ENCODE measurements around the gene CCT3.
"Not testable (repeated sequence)": the region's sequence is repeated elsewhere in the genome, so short reads cannot be mapped to it uniquely, and the experiment has no call there.

Gene CCT3

DNA sequence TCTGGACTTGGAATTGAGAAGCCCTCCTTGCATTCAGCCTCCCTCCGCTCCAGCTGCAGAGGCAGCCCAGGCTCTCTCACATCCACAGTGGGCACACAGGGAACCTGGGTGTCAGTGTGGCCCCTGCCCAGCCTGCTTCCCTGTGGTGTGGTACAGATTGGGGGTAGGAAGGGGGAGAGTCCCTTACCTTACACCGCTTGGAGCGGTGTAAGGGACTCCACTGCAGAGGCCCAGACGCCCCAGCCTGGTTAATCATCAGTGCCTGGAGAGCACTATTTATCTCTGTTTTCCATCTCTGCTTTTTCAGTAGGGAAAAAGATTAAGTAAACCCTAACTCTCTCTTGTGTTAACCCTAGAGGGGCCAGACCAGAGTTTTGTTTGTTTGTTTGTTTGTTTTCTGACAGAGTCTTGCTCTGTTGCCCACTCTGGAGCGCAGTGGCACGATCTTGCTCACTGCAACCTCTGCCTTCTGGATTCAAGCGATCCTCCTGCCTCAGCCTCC, 30.1 kb upstream of the CCT3 start:
- DNase-seq = no peak

DNA sequence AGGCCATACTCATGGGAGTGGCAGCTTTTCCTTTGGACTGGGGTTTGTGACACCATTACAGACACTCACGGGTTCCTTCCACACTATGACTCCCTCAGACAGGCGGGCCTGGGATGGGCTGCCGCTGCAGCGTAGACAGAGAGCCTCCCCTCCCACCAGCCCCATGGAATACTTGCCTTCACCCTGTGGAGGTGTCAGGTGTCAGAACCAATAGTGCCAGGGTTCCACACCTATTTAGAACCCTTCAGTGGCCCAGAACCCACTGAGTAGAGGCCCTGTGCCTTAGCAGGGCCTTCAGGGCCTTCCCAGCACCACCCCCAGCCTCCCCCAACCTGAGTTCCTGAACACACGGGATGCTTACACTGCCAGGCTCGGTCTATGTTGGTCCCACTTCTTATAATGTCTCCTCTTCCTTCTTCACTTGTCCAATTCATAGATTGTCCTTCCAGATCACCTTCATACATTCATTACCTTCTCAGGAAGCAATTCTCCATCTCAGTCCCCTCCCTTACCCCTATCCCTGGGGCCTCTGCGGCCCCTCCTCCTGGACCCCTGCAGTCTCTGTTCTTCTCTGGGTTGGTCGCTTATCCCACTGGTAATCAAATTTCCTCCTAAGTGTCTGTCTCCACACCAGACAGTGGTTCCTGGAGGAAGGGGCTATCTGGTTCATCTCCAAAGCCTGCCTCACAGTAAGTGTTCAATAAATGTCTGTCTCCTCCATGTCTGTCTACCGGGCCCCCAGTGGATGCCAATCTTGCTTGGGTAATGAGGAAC, 29.5 kb upstream of the CCT3 start:
- no peak for DNase-seq

DNA sequence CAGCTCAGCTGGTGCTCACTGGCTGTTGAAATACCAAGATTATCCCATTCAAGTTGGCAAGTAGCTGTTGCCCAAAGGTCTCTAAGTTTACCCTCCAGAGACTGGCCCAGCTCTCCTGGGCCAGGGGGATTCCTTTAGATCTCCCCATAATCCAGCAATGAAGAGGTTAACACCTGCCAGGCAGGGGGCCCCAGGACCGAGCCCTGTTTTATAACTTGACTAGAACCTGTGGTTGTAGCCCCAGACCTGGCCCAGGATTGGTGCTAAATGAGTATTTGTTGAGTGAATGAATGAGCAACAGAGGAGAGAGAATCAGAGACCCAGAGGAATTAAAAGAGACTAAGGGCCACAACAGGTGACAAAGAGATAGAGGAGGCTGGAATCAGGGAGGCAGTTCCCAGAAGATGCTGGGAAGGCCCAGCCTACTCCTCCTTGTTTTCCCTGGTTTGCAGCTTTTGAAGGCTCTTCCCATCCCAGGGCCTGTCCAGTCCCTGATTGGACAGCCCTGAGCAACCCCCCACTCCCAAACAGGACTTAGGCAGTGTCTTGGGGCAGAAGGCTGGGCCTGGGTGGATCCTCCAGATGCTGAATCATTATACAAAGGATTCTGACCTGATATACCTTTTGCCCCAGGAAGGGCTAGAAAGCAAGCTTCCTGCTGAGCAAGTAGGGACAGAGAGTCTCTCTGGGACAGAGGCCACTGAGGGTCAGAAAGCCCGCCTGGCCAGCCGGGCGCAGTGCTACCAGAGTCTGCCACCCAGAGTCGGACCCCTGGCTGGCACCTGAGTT, 28.5 kb upstream of the CCT3 start:
- DNase-seq = no peak

DNA sequence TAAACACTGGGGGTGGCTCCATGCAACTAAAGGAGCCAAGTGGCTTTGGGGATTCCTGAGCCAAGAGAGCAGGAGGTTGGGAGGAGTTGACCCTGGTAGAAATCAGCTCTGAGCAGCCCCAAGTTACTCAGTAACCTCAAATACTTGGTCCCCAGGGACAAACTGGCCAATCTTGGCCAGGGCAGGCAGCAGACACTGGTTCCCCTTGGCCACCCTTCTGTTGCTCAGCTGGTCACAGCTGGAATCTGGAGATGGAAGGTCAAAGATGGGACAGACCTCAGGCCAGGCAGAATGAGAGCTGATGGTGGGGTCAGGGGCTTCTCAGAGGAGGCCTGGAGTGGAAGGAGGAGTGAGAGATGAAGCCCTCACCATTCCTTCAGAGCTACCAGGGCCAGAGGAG, 27.7 kb upstream of the CCT3 start:
- no peak for DNase-seq

DNA sequence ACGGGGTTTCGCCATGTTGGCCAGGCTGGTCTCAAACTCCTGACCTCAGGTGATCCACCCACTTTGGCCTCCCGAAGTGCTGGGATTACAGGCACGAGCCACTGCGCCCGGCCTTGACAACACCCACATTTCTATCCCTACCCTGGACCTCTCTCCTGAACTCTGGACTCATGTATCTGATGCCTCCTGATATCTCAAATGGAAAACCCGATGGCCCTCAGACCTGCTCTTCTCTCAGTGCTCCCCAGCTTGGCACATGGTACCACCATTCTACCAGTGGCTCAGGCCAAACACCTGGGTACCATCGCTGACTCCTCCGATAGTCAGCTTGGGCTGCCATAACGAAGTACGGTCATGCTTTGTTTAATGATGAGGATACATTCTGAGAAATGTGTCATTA, 22.4 kb upstream of the CCT3 start:
- no peak for DNase-seq

DNA sequence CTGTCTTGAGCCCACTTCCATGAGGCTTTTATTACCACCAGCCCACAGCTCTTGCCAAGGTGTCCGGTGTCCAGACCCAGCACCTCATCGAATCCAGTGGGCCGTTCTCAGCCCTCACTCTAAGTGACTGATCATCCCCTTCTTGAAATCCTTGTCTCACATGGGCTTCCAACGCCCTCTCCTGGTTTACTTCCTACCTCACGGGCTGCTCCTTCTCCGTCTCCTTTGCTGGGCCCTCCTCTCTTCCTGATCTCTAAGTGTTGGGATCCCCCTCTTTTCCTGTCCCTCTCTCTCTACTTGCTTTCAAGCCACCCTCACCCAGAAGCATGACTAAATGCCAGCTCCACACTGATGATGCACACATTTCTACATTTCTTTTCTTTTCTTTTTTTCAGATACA, 21.9 kb upstream of the CCT3 start:
- no peak for DNase-seq

DNA sequence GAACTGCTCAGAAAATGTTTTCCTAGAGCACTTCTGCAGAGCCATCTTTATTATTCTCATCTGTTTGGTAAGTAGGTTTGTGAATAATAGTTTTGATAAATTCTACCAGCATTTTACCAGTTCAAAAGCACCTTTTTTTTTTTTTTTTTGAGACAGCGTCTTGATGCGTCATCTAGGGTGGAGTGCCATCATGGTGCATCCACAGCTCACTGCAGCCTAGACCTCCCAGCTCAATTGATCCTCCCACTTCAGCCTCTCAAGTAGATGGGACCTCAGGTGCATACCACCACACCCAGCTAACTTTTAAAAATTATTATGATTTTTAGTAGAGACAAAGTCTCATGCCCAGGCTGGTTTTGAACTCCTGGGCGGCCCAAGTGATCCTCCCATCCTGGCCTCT, 21.2 kb upstream of the CCT3 start:
- DNase-seq = no peak

DNA sequence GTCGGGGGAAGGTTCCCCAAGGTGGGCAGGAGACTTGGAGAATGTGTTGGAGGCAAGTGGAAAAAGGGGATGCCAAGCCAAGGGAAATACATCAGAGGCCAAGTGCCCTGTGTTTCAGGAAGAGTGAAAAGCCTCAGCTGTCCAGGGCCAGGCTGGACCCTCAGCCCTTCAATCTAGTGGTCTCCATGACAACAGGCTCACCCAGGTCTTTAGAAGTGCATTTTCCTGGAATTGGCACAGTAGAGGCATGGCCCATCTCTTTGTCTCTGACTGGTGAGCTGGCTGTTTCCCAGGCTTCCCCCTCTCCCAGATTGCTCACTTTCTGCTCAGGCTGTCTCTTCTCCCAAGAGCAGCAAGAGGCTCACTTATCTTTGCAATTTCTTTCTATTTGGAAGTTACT, 20.5 kb upstream of the CCT3 start:
- DNase-seq = no peak

DNA sequence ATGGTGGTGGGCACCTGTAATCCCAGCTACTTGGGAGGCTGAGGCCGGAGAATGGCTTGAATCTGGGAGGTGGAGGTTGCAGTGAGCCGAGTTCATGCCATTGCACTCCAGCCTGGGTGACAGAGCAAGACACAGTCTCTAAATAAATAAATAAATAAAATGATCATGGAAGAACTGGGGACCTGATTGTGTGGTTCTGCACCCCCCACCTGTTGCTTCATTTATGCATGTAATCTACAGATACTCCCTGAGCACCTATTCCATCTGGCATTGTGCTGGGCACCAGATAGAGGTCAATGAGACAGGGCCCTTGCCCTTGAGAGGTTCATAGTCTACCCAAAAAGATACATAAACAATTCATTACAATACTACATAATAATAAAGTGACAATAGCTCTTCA, 19.9 kb upstream of the CCT3 start:
- no peak for DNase-seq

DNA sequence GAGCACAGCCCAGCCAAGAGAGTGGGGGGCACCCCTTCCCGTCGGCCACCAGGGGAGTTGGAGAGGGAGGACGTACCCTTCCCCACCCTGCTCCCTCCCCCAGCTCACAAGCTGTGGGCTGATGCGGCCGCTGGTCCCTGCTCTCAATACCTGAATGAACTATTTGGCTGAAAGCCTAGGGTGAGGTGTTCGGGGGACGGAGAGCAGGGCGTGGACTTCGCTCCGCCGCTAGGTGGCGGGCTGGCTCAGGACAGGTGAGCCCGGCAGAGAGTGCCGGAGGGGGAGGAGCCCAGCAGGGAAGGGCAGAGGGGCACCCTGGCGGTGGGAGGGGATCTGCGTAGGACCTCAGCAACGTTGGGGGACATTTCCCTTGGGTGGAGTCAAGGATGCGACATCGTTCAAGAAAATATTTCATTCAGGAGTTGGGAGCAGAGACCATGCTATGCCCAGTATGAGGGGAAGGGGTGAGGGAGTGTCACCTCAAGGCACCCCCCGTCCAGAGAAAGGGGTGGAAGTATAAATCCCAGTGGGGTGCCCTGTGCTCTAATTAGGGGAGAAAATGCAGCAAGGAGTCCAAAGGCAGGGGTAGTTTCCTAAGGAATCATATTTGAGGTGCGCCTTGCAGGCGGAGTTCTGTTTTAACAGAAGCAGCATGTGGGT, 18.9 kb upstream of the CCT3 start:
- DNase-seq = no peak

DNA sequence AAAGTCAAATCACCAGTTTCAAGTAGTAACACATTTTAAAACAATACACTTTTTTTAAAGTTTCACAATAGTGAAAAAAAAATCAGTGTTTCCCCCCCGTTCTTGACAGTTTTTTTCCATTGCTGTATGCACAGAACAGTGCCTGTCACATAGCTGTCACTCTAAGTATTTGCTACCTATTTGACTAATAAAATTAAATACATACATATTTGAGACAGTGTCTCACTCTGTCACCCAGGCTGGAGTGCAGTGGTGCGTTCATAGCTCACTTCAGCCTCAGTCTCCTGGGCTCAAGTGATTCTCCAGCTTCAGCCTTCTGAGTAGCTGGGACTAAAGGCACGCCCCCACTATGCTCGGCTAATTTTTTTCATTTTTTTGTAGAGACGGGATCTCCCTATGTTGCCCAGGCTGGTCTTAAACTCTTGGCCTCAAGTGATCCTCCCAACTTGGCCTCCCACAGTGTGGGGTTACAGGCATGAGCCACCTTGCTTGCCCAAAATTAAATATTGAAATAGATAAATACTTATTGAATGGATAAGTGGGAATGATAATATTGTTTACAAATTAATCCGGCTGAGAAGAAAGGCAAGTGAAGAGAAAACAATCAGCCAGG, 18.3 kb upstream of the CCT3 start:
- DNase-seq = no peak

DNA sequence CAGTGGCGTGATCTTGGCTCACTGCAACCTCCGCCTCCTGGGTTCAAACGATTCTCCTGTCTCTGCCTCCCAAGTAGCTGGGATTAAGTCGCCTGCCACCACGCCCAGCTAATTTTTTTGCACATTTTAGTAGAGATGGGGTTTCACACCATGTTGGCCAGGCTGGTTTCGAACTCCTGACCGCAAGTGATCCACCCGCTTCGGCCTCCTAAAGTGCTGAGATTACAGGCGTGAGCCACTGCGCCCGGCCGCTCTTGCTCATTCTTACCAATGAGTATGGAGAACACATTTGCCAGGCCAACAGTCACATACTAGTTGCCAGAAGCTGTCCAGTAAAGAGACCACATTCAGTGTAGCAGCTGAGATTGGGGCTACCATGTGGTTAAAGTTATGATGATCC, 14.4 kb upstream of the CCT3 start:
- DNase-seq = not testable (repeated sequence)

DNA sequence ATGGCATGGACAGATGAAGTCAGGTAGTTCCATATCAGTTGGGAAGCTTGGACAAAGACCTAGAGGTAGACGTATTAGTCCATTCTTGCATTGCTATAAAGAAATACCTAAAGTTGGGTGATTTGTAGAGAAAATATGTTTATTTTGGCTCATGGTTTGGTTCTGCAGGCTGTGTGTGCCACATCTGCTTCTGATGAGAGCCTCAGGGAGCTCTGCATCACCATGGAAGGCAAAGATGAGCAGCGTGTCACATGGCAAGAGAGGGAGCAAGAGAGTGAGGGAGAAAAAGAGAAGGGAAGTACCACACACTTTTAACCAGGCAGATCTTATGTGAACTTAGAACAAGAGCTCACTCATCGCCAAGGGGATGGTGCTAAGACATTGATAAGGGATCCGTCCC, 9.2 kb upstream of the CCT3 start:
- DNase-seq = no peak

DNA sequence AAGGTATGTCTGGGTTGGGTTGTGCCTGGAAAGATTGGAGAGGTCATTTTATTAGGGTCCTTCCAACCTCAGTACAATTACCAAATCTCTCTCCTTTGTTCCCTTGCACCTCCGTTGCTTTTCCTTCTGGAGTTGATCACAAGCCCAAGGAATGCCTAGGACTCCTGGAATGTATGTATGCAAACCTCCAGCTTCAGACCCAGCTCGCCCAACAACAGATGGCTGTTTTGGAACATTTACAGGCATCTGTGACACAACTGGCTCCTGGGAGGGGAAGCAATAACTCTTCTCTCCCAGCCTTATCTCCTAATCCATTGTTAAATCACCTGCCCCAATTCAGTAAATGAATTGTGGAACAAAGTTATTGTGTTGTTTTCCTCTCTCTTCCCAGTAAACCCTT, 8.5 kb upstream of the CCT3 start:
- DNase-seq = no peak

DNA sequence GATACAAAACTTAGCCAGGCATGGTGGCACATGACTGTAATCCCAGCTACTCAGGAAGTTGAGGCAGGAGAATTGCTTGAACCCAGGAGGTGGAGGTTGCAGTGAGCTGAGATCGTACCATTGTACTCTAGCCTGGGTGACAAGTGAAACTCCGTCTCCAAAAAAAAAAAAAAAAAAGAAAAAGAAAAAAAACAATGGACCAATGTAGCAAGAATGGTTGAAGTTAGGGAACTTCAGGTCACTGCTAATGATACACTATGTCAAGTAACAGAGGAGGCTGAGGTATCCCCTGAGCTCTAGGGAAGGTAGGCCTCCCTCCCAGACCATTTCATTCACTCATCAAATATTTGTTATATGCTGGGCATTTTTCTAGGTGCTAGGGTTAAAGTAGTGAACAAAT, 7.9 kb upstream of the CCT3 start:
- not testable (repeated sequence) for DNase-seq

DNA sequence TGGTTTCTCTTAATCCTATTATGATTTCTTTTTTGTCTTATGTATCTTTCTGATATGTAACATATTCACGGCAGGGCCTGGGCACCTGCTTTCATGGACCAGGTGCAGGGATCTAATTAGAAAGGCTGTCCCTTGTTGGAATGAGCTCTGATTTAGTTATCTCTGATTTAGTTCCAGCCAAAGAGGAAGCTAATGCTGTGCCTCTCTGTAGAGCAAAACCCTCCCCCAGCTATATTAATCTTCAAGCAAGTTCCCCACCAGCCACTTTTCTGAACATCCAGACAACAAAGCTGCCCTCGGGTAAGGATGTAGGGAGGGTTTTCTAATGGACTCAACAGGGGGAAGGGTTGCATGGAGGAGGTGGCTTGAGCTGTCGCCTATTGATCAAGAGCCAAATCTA, 6.3 kb upstream of the CCT3 start:
- DNase-seq = no peak

DNA sequence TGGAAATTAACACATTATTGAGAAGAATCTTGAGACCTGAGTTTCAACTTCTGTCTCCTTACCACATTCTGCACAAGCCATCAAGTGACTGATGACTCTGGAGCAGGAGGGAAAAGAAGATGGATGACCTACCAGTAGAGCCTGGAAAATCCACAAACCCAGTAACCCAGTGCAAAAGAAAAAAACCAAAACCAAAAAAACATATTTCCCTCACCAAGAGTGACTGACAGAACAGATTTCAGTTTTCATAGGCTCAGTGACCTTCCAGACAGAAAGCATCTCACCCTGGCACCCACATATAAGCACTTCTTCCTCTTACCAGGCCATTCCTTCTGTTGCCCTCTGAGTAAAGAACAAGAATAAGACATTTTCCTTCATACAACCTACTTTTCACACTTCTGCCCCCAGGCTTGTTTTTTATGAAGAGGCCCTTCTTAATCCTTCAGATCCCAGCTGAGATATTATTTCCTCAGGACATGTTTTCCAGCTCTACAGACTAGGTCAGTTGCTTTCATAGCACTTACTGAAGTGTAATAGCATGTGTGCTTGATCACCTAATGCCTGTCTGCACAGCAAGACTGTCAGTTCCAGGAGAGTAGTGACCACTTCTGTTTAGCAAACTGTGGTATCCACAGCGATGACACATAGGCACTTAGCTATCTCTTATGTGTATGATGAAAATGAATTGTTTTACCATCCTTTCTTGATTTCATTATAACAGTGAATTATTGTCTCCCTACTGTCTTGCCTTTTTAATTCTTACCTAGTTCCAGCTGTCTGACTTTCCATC, 4.3 kb upstream of the CCT3 start:
- no peak for DNase-seq

DNA sequence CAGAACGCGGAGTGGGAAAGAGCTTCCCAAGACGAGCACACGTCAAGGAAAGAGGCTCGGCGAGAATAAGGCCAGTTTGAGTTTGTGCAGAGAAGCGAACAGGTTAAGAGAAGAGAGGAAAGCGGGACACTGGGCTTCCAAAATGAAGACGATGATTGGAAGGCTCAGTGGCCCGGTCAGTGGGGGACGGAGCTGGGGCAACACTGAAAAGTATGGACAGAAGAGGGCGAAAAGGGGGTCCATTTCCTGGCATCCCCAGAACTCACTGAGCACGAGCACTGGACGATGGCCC, 258 bp downstream of the CCT3 start:
- DNase-seq = no peak

DNA sequence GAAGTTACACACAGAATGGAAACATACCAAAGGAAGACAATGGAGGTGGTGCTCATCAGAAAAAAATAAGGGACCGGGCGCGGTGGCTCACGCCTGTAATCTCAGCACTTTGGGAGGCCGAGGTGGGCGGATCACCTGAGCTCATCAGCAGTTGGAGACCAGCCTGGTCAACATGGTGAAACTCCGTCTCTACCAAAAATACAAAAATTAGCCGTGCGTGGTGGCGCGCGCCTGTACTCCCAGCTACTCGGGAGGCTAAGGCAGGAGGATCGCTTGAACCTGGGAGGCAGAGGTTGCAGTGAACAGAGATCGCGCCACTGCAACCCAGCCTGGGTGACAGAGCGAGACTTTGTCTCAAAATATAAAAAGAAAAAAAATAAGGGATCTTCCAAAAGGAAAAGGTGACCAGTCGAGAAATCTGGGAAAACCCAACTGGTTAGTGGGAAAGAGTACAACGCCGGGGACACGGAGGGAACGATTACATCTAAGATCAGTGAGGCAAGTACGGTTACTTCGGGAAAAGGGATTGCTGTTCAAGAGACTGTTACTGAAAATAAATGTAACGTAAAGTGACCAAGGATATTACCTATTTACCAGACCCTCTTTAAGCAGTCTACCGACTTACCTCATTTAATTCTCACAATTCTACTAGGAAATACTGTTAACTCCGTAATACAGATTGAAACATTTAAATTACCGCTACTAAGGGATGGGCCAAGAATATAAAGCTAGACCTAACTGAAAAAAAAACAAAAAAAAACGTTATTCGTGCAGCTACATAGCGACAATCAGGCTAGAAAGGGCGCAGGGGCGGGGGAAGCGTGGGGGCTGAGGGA, 822 bp downstream of the CCT3 start:
- no peak for DNase-seq

DNA sequence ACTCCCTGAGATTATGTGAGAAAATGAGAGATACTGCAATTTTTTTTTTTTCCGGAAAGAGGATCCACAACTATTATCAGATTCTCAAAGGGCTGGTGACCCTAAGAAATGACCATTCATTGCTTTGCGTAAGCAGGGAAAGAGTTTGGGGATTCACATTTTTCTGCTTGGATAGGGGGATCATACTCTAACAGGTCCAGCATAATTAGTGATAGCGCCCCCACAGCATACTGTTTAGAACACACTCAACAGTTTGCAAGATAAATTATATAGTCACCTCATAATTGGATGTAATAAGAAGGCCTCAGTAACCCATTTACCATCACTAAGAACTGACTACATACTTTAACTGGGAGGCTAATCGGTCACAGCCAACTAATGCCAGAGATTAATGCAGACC, 1.9 kb downstream of the CCT3 start:
- no peak for DNase-seq

DNA sequence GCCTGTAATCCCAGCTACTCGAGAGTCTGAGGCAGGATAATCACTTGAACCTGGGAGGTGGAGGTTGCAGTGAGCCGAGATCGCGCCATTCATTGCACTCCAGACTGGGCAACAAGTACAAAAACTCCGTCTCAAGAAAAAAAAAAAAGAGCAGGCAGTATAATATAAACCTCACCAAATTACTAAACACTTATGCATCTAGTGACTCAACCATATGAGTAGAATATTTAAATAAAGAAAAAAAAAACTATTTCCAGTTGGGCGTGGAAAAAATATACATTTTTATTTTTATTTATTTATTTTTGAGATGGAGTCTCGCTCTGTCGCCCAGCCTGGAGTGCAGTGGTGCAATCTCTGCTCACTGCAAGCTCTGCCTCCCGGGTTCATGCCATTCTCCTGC, 14.9 kb downstream of the CCT3 start:
- DNase-seq = not testable (repeated sequence)

DNA sequence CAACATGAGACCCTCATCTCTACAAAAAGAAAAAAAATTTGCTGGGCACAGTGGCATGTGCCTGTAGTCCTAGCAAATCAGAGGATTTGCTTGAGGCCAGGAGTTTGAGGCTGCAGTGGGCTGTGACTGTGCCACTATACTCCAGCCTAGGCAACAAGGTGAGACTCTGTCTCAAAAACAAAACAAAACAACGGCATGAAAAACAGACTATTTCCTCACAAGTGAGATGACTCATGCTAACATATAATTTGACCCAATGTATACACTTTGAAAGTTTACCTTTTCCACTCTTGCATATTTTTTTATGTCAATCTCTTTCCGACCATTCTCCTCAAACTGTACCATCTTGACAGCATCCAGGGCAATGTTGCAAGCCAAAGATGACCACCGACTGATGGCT, 17.5 kb downstream of the CCT3 start:
- no peak for DNase-seq

All from bone marrow (tissue), 2 donors.